Body of pancreas (tissue), 4 donors: ENCODE results near the gene SLX9. TPM values are rescaled to one million over a fixed set of nuclear protein-coding genes. Genes with fewer than 3 reads are reported as not detected.

Source experiments
- ATAC-seq: fragments of 150-250 bp; one replicate; pipeline ENCODE4 v1.9.1; 2016
- DNase-seq, 4 donors: peaks; one replicate each; pipeline ENCODE4 v3.0.0-alpha.2; 2019
- H3K27ac ChIP-seq, 4 donors: fragments of 200-600 bp; sonication (generic); 1 replicate in 3 of 4; 2 replicates in 1 of 4; pipeline versions ENCODE4 v1.5.1 to v1.6.1; 2016 to 2019; ENCODE audit warnings: mild to moderate bottlenecking in 1 of 4, mixed read lengths in 1 of 4, moderate library complexity in 1 of 4
- H3K27me3 ChIP-seq, 2 donors: fragments of 200-600 bp; sonication (generic); one replicate each; pipeline ENCODE4 v1.6.0; 2016; ENCODE audit warnings: mild to moderate bottlenecking in 1 of 2
- H3K36me3 ChIP-seq, 2 donors: fragments of 200-600 bp; sonication (generic); replicated peaks in 1 of 2; 2 replicates each; pipeline ENCODE4 v1.5.1; 2016; ENCODE audit warnings: low read depth in 2 of 2; ENCODE audit not compliant: insufficient read depth in 1 of 2
- H3K4me1 ChIP-seq: fragments of 200-600 bp; sonication (generic); one replicate; pipeline ENCODE4 v1.6.0; 2016
- H3K4me3 ChIP-seq, 2 donors: fragments of 200-600 bp; sonication (generic); 1 replicate in 1 of 2; 2 replicates in 1 of 2; pipeline ENCODE4 v1.5.1; 2016 to 2019
- H3K9me3 ChIP-seq, 3 donors: fragments of 200-600 bp; sonication (generic); 1 replicate in 2 of 3; 2 replicates in 1 of 3; pipeline ENCODE4 v1.5.1; 2016
- POLR2A ChIP-seq, 3 donors: fragments of 450-650 bp; IDR thresholded peaks; one replicate each; pipeline ENCODE4 v1.6.1; 2016; ENCODE audit warnings: antibody characterized with exemption in 3 of 3, mild to moderate bottlenecking in 2 of 3
- WGBS, 2 donors: methylation state at CpG; one replicate each; pipeline ENCODE4 v1.1.5; 2017; 5-methylcytosine and 5-hydroxymethylcytosine counted together
- intact Hi-C: fragments of 100-400 bp; cut with DNase I; formaldehyde crosslinking; loops from one replicate; pipeline ENCODE4 v1.15.1; 2023
- total RNA-seq, 2 donors: library from RNA; depleted of rRNA; stranded (reverse); fragments of >200 nt; gene quantifications; one replicate each; pipeline ENCODE4 v1.1.0, GENCODE V29; 2016
- TF ChIP-seq, protein P1 (sequence below), 7 experiments: fragments of 450-650 bp in 4 of 7; fragments of 200-600 bp in 3 of 7; sonication (generic) in 3 of 7; IDR thresholded peaks; one replicate each; pipeline ENCODE4 v1.5.1; 2016 to 2019; ENCODE audit warnings: antibody characterized with exemption in 7 of 7

The SLX9 gene
- total RNA-seq, 2 donors from 2014 or later = 5.6 to 9.3 TPM

- Histone ChIP-seq H3K4me3 (no peak overlapping the region), H3K27ac (no peak overlapping the region), H3K27me3 (peaks cover 0 to 5% of the 10 kb centered on the region in 2 donors), H3K36me3 (no peaks in the 10 kb centered on the region), H3K4me1 (no peaks in the 10 kb centered on the region), H3K9me3 (no peaks in the 10 kb centered on the region)
- no peak for DNase-seq
- 60 to 66% methylated on average over 11 to 17 of the region's 19 CpGs for WGBS, 2 donors
- intact Hi-C loops = no loop called here
- ATAC-seq = no peak
- TF ChIP-seq, protein P1, sequence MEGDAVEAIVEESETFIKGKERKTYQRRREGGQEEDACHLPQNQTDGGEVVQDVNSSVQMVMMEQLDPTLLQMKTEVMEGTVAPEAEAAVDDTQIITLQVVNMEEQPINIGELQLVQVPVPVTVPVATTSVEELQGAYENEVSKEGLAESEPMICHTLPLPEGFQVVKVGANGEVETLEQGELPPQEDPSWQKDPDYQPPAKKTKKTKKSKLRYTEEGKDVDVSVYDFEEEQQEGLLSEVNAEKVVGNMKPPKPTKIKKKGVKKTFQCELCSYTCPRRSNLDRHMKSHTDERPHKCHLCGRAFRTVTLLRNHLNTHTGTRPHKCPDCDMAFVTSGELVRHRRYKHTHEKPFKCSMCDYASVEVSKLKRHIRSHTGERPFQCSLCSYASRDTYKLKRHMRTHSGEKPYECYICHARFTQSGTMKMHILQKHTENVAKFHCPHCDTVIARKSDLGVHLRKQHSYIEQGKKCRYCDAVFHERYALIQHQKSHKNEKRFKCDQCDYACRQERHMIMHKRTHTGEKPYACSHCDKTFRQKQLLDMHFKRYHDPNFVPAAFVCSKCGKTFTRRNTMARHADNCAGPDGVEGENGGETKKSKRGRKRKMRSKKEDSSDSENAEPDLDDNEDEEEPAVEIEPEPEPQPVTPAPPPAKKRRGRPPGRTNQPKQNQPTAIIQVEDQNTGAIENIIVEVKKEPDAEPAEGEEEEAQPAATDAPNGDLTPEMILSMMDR (IDR thresholded peaks at IDR 0.05) = no peak
- no peak for TF ChIP-seq POLR2A (IDR thresholded peaks at IDR 0.05)
These were observed 47.7 kb upstream of the SLX9 start for GRCh38 chr21:44892095-44892494.

DNA sequence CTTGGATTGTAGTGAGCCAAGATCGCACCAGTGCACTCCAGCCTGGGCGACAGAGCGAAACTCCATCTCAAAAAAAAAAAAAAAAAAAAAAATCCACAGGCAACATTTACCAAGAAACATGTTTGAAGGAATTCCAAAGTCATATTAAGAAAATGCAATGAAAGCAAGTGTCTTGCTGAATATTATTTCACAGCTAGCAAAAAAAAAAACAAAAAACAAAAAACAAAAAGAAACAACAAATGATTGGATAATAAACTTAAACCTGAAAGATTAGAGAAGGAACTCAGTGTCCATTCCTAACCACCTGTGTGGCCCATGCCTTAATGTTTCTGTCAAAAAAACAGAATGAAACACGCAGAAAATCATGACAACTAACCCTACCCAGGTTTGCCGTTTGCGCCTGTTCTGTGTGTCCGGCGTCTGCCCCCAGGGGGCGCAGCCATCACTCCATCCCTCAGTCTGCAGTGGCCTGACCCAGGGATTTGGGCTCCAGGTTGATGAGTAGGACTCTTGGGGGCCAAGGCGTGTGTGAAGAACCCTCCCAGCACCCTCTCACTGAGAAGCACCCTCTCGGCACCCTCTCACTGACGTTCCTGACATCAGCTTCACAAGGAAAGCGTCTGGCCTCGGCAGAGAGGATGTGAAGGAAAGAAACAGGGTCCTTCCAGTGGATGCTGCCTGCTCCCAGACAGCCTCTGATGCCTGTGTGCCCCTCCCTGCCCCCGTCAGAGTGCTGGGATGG, 47.1 kb upstream of the SLX9 start:
- Histone ChIP-seq H3K27me3 (peaks cover 0 to 5% of the 10 kb centered on the region in 2 donors), H3K27ac (no peak overlapping the region), H3K4me1 (no peaks in the 10 kb centered on the region), H3K9me3 (no peaks in the 10 kb centered on the region), H3K36me3 (no peaks in the 10 kb centered on the region), H3K4me3 (no peak overlapping the region)
- ATAC-seq = peak; percentile 68
- 34 to 35% methylated on average over 14 to 15 of the region's 15 CpGs for WGBS, 2 donors
- peak; percentile 60 to 75 (median 68) for DNase-seq
- intact Hi-C loops = no loop called here
- no peak for TF ChIP-seq POLR2A (IDR thresholded peaks at IDR 0.05)
- TF ChIP-seq, protein P1 (IDR thresholded peaks at IDR 0.05) = peak; percentile 66 to 77 (median 72)

GRCh38 chr21:44893278-44893556, 46.6 kb upstream of the SLX9 start:
- Histone ChIP-seq H3K4me1 (no peaks in the 10 kb centered on the region), H3K36me3 (no peaks in the 10 kb centered on the region), H3K27me3 (peaks cover 0 to 5% of the 10 kb centered on the region in 2 donors), H3K4me3 (no peak overlapping the region), H3K9me3 (no peaks in the 10 kb centered on the region), H3K27ac (no peak overlapping the region)
- DNase-seq (no peak), ATAC-seq (no peak)
- intact Hi-C loops = no loop called here
- TF ChIP-seq POLR2A (IDR thresholded peaks at IDR 0.05) = no peak
- WGBS, 2 donors = 67 to 70% methylated on average over 5 to 7 of the region's 7 CpGs

DNA sequence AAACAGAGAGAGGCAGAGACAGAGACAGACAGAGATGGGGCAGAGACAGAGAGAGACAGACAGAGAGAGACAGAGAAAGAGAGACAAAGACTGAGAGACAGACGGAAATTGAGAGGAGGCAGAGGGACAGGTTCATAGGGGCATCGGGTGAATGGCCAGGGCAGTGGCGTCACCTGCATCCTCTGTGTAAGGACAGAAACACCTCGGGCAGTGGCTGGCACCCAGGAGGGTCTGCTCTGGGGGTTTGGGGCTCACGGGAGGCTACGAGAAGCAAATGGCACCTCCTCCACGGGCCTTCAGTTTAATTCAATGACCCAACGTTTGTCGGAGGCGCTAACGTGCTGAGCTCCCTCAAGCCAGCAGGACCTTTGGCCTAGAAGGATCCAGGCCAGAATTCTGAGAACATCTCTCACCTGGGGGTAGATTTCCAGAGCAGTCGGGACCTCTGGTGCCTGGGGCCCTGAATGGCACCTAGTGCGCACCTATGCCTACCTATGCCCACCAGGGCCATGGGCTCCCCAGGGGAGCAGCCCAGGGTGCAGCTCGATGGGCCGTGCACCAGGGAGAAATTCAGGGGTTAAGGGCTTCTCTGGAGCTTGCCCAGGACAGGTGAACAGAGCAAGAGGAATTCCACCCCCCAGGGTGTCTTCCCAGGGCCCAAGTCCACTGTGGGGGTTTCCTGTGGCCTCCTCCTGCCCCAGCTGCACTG, 45.7 kb upstream of the SLX9 start:
- Histone ChIP-seq H3K36me3 (no peaks in the 10 kb centered on the region), H3K9me3 (no peaks in the 10 kb centered on the region), H3K27ac (no peak overlapping the region), H3K4me3 (no peak overlapping the region), H3K27me3 (peaks cover 0 to 5% of the 10 kb centered on the region in 2 donors), H3K4me1 (no peaks in the 10 kb centered on the region)
- DNase-seq (no peak), ATAC-seq (no peak)
- WGBS, 2 donors = 47 to 52% methylated on average over 8 to 15 of the region's 15 CpGs
- intact Hi-C loops = no loop called here
- TF ChIP-seq, protein P1 (IDR thresholded peaks at IDR 0.05) = no peak
- no peak for TF ChIP-seq POLR2A (IDR thresholded peaks at IDR 0.05)

DNA sequence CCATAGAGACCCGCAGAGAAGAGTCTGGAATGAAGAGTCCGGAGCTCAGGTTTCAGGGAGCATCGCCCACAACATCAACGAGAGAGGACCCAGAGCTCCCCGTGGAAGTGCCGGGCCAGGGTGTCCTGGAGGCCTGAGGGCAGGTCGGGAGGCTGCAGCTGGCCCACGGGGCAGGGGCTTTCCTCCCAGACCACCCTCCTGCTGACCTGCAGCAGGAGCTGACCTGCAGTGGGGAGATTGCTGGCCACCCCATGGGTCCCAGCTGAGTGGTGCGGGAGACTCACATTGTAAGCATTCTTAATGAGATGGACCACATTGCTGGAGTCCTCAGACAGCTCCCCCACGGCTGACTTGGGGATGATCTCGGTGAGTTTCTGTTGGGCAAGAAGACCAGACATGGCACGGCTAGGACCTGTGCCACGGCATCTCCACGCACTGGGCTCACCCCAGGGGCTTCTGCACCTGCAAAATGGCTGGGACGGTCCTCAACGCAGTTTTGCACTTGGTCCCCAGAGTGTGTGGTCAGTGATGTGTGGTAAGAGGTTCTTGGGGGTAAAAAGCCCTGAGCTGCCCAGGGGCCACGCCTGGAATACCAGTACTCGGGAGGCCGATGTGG, 45.0 kb upstream of the SLX9 start:
- intact Hi-C loops = no loop called here
- DNase-seq (no peak), ATAC-seq (no peak)
- no peak overlapping the region for H3K4me3 ChIP-seq
- no peaks in the 10 kb centered on the region for H3K4me1 ChIP-seq
- 68% methylated on average over 8 to 19 of the region's 19 CpGs for WGBS, 2 donors
- no peaks in the 10 kb centered on the region for H3K36me3 ChIP-seq
- H3K27me3 ChIP-seq = peaks cover 0 to 5% of the 10 kb centered on the region in 2 donors
- no peak overlapping the region for H3K27ac ChIP-seq
- TF ChIP-seq, protein P1 (IDR thresholded peaks at IDR 0.05) = no peak
- no peaks in the 10 kb centered on the region for H3K9me3 ChIP-seq
